ENCODE data around the gene DEDD.

The DEDD gene

DNA sequence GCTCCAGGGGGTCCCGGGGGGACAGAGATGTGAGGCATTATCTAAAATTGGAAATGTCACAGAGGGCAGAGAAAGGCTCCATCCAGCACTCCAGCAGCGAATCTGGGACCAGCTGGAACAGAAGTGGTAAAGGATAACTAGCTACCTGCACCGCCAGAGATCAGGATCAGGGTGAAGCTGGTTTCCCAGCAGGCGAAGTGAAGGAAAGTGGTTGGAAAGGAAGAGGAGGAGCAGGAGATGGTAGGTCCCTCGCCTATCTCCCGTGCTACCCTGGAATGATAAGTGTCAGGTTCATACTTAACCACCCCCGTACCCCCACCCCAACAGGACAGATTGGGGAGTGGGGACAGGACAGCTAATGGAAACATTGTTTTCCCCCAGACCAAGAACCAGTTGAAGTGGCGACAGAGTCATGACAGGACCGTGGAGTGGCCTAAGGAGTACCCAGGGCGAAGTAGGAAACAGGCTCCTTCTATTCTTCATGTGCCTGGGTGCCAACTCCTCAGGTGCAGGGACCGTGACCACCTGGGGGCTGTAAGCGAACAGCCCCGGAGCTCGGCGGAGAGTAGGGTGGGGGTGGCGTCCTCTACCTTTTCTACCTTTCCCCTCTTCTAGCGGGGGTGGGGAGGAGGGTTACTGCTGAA lies 44.1 kb upstream of the DEDD start:
- TF ChIP-seq, protein P1, sequence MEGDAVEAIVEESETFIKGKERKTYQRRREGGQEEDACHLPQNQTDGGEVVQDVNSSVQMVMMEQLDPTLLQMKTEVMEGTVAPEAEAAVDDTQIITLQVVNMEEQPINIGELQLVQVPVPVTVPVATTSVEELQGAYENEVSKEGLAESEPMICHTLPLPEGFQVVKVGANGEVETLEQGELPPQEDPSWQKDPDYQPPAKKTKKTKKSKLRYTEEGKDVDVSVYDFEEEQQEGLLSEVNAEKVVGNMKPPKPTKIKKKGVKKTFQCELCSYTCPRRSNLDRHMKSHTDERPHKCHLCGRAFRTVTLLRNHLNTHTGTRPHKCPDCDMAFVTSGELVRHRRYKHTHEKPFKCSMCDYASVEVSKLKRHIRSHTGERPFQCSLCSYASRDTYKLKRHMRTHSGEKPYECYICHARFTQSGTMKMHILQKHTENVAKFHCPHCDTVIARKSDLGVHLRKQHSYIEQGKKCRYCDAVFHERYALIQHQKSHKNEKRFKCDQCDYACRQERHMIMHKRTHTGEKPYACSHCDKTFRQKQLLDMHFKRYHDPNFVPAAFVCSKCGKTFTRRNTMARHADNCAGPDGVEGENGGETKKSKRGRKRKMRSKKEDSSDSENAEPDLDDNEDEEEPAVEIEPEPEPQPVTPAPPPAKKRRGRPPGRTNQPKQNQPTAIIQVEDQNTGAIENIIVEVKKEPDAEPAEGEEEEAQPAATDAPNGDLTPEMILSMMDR (IDR thresholded peaks at IDR 0.05; ENCODE audit: control insufficient read depth, insufficient read depth, low read depth, low read length, missing control alignments) = no peak
- no peak for DNase-seq (ENCODE audit: low read depth)
- H3K4me3 ChIP-seq (ENCODE audit: control insufficient read depth, low read depth, low read length) = peak overlapping the region; percentile 99

DNA sequence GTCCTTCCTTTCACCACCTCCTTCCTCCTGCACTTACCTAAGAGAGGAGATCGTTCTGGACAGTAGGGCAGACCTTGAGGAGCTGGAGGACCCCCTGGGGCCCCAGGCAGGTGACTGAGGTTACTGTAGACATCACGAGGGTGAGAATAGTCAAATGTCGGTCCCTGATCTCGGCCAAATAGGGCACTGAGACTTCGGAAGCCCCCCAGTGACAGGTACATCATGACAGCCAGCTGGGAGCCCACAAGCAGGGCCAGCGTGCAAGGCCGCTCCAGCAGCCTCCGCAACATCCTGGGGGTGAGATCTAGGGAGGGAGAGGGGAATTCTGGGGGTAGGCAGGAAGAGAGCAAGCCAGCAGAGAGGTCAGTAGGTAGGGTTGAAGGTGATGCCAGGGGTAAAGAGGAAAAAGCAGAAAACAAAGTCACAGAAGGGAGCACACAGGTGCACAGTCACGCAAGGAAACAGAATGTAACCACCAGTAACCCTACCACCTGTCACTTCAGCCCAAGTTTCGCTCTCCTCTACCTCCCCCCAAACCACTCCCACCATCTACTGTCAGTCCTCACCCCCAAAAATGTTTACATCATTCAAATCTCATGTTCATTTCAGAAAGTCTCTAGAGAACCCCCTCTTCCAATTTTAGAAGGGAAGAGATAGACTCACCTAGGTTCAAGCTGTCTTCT lies 43.4 kb upstream of the DEDD start:
- no peak overlapping the region; the same call in 1 of the 2 replicates for H3K4me3 ChIP-seq (ENCODE audit: control insufficient read depth, low read depth, low read length)

DNA sequence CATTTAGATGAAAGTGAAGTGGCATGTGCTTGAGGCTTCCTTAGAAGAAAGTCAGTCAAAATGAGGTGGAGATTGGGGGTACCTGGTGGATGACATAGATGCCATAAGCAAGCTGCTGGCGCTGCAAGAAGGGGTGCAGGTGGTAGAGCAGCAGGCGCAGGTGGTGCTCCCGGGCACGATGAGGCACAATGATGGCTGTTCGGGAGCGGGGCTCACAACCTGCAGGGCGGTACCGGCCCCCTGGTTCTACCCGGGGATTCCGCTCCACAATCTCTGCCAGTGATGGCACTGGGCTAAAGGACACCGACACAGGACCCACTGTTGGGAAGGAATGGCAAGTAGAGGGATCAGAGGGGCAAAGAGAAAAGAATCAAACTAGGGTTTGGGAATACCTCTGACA lies 42.4 kb upstream of the DEDD start:
- DNase-seq (ENCODE audit: low read depth) = no peak
- no peak overlapping the region for H3K4me3 ChIP-seq (ENCODE audit: control insufficient read depth, low read depth, low read length)
- TF ChIP-seq, protein P1 (IDR thresholded peaks at IDR 0.05; ENCODE audit: control insufficient read depth, insufficient read depth, low read depth, low read length, missing control alignments) = no peak

More for the DNA sequence above, 43.4 kb upstream of the DEDD start:
- DNase-seq (ENCODE audit: low read depth) = no peak
- TF ChIP-seq, protein P1 (IDR thresholded peaks at IDR 0.05; ENCODE audit: control insufficient read depth, insufficient read depth, low read depth, low read length, missing control alignments) = no peak

DNA sequence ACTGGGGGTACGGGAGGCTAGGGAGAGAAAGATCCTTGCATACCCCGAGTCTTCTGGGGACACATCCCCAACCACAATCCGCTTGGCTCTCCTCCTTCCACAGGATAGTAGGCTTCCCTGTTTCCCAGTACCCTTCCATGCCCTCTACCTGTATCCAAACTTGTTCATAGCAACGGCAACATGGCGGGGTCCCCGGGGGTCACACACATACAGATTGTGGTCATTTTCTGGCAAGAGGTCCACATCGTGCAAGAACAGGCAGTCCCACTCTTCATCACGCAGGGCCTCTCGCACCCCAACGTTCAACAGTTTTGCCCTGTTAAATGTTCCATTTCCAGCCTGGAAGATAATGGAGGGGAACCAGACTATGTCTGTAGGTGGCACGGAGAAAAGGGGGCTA lies 41.2 kb upstream of the DEDD start:
- DNase-seq (ENCODE audit: low read depth) = no peak
- TF ChIP-seq, protein P1 (IDR thresholded peaks at IDR 0.05; ENCODE audit: control insufficient read depth, insufficient read depth, low read depth, low read length, missing control alignments) = no peak
- no peak overlapping the region for H3K4me3 ChIP-seq (ENCODE audit: control insufficient read depth, low read depth, low read length)

DNA sequence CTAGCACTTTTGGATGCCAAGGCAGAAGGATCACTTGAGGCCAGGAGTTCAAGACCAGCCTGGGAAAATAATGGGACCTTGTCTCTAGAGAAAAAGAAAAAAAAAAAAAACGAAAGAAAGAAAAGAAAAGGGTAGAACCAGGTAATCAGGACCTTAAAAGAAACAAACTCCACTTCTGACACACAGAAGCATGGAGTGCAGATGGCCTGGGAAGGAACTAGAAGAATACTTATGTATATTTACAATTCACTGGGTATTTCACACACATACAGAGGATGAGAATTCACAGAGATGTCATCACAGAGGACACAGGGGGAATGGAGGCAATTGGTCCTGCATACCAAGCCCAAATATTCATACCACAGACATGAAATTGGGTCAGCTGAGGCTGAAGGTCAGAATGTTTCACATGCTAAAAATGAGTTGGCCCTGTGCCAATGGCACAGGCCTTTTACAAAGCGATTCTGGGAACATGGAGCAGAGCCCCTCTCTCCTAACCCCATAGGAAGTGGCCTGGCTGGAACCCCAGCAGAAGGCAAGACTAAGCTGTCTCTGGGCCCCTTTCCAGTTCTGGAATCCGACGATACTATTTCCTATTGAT lies 40.4 kb upstream of the DEDD start:
- H3K4me3 ChIP-seq (ENCODE audit: control insufficient read depth, low read depth, low read length) = no peak overlapping the region
- TF ChIP-seq, protein P1 (IDR thresholded peaks at IDR 0.05; ENCODE audit: control insufficient read depth, insufficient read depth, low read depth, low read length, missing control alignments) = no peak
- DNase-seq (ENCODE audit: low read depth) = peak; percentile 75

DNA sequence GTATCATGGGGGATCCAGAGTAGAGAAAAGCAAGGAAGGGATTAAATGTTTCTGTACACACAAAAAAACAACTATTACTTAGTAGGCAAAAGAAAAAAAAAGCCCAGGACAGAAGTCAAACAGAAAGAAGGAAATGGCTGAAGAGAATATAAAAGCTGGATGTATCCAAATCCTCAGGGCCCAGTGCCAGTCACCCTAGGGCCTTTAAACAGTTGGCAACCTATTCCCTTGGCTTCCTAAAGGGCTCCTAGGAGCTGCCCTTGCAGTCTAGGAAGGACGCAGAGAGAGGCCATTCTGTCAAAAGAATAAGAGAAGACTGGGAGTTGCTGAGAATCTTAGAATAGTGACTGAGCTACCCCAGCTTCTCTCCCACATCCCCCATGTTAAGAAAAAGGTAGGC lies 39.9 kb upstream of the DEDD start:
- DNase-seq (ENCODE audit: low read depth) = no peak
- no peak overlapping the region for H3K4me3 ChIP-seq (ENCODE audit: control insufficient read depth, low read depth, low read length)
- TF ChIP-seq, protein P1 (IDR thresholded peaks at IDR 0.05; ENCODE audit: control insufficient read depth, insufficient read depth, low read depth, low read length, missing control alignments) = no peak
